ENCODE measurements around the gene VSIR. TPM values are rescaled to one million over a fixed set of nuclear protein-coding genes. Genes with fewer than 3 reads are reported as not detected.
A peak's percentile ranks its signal among the peaks of the same experiment; 100 is the strongest.

VSIR gene
- total RNA-seq, 1 donor from 2014 or later: 63.0 TPM

DNA sequence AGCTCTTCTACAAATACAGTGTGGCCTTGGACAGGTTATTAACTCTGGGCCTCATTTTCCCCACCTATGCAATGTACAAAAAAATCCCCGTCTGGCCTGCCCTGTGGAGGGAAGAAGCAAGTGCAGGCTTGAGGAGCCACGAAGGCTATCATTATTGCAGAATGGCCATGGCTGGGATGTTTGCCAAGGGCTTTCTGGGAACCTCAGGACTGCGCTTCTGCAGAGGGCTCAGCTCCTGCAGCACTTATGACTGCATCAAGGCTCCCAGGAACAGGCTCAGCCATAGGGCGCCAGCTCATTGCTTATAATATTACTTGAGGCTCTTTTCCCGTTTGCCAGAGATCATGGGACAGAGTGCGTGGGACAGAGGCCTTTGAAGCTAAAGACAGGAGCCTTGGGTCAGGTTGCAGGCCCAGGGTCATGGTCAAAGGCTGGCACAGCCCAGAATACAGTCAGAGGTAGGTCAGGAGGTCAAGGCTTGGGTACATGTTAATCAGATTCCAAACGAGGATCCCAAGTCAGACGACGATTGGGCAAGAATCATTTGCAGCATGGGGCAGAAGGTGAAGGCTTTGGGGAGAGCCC lies 33.2 kb downstream of the VSIR start:
- intact Hi-C loops (cut with DNase I): no loop called here
- no peak for DNase-seq (ENCODE audit: low spot score)

DNA sequence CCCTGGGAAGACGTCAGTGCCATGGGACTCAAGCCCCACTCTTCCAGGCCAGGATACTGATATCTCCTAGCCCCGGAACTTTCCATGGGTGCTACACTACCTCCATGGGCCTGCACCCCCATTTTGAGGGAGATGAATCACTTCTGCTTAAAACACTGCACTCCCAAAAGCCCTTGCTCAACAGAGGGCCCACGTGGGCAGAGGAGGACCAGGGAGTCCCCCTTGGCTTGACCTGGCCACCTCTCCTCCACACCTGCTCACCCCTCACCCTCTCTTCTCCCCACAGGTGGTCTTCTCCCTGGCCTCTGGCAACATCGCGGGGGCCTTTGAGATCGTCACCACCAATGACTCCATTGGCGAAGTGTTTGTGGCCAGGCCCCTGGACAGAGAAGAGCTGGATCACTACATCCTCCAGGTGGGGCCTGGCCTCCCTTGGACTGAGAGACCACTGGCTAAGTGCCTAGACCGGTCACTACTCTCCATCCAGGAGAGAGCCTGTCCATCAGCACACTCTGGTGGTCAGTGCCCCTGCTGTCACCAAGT lies 33.9 kb downstream of the VSIR start:
- DNase-seq (ENCODE audit: low spot score): no peak
- intact Hi-C loops (cut with DNase I): no loop called here

DNA sequence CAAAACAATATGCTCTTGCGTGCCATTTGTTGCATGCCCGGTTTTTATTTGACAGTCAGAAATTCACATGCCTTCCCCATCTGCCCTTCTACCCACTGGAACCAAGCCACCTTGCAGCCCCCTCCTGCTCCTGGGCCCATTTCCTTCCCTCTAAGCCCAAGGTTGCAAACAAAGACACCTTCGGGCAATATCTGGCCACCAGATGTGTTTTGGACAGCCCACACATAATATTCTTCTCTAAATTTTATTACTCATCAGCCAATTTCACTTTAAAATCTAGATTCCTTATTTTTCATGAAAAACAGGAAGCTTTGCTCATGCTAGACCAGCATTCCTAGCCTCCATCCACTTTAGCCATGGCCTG lies 35.5 kb downstream of the VSIR start:
- intact Hi-C loops (cut with DNase I): no loop called here
- DNase-seq (ENCODE audit: low spot score): no peak

DNA sequence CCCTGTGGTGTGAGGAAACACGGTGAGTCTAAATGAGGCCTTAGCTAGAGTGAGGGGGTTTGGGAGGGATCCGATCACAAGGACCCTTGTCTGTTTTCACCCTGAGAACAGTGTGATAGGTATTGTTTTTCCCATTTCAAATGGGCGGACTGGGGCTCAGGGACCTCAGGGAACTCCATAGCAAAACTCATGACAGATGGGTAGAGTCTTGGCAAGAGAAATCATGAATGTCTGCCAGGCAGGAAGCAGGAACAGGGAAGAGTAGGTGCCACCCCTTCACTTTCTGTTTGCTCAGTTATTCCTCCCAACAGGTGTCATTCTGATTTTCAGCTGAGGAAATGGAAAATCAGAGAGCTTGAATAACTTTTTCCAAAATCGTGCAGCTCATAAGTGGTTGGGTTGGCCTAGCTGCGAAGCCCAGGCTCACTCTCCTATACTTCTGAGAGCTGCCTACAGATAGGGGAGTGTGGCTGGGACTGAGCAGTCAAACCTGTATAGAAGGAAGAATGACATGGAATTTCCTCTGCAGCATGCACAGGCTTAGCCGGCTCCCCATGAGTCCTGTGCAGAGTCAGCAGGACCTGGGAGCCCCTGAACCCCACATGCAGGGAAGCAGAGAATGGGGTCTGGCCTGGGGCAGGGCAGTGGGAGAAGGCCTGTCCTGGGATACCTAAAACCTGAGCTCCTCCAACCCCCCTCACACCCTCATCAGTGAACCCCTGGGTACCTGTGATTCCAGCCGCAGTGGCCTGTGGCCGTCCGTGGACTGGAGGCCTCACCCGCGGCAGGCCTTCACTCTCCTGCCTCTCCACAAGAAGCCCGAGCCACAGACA lies 36.1 kb downstream of the VSIR start:
- no peak for DNase-seq (ENCODE audit: low spot score)

DNA sequence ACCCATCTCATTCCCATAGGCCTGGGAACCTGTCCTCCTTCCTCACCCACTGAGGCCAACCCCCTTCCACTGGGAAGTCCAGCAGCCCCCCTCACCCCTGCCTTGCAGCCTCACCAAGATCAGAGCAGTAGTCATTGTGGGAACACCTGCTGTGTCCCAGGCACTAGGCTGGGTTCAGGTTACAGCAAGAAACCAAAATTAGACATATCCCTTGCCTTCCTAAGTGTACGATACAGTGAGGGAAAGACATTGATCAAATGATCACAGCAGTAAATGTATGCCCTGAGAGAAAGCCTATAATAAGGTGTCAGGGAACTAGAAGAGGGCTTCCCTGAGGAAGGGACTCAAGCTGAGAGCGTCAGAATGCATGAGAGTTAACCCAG lies 36.8 kb downstream of the VSIR start:
- intact Hi-C loops (cut with DNase I): no loop called here

More for the DNA sequence above, 36.1 kb downstream of the VSIR start:
- intact Hi-C loops (cut with DNase I): no loop called here

DNA sequence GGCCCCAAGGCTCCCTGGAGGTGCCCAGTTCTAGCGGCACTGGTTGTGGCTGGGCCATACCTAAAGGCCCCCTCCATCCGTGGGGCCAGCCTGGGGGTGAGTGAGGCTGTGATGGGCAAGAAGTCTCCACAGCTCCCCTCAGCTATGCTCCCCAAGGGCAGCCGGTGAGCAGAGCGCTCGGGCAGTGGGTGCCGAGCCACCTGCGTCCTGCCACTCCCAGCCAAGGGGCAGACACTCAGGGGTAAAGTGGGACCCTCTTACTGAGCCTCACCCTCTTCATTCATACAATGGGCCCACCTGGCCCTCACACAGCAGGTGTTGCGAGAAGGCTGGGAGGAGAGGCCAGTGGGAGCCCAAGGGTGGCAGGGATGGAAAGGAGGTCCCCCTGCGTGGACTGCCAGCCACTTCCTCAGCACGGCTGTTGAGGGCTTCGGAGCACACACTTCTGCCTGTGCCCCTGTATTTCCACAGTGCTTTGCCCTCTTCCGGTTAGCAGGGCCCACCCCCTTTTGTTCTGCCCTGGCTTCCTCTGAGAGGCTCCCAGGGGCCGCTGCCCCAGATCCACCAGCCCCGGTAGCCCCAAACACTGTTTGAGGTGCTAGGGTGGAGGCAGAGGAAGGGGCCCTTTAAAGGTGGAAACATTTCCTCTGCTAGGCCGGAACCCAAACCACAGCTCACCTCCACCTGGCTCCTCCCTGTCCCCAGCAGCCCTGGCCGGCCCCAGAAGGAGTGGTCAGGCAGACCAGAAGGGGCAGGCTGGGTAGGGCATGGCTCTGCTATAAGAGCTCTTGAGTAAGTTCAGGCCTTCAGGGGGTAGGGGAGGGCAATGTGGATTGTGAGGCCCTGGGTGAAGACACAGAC lies 37.4 kb downstream of the VSIR start:
- DNase-seq (ENCODE audit: low spot score): no peak
- intact Hi-C loops (cut with DNase I): no loop called here

More for the DNA sequence above, 36.8 kb downstream of the VSIR start:
- no peak for DNase-seq (ENCODE audit: low spot score)

DNA sequence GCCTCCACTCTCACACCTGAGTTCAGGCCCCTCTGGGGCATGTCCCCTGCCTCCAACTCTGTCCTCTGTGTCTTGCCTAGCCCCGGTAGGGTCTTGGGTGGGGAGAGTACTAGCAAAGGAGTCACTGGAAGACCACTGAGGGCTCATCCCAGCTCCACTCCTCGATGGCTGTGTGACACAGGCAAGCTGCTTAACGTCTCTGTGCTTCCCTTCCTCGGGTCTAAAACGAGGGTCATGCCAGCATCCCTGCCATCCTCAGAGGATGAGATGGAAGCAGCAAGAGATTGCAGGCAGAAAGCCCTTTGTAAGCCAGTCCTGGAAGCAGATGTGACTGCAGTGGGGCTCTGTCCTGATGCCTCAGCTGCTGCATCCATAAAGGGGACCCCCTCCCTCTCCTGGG lies 38.5 kb downstream of the VSIR start:
- no peak for DNase-seq (ENCODE audit: low spot score)
- intact Hi-C loops (cut with DNase I): no loop called here

DNA sequence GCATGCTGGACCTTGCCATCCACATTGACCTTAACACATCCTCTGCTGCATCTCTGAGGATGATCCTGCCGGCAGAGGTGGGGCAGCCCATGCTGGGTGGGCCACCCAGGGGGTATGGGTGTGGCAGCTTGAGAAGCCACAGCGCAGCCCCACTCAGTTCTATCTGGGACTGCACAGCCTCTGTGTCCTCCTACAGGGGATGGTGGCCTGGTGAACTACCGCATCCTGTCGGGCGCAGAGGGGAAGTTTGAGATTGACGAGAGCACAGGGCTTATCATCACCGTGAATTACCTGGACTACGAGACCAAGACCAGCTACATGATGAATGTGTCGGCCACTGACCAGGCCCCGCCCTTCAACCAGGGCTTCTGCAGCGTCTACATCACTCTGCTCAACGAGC lies 41.5 kb downstream of the VSIR start:
- no peak for DNase-seq (ENCODE audit: low spot score)
- intact Hi-C loops (cut with DNase I): no loop called here

DNA sequence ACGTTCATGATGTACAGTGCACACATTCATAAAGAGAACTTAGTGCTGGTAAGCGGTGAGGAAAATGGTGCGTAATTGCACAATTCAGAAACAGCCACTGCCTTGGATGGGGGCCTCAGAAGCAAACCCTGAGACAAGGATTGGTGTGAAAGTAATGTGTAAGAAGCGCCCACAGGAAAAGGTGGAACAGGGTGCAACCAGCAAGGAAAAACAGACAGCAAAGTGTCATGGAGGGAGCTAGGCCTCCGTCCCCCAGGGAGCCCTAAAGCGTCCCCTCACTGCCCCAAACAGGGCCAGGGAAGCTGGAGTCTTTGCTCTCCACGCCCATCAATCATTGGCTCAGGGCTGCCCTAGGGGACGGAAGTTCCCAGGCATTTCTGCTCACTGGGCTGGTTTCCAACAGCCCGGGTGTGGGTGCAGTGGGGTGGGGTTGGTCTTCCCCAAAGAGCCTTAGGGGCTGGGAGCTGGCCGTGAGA lies 44.1 kb downstream of the VSIR start:
- DNase-seq (ENCODE audit: low spot score): peak; percentile 89
- intact Hi-C loops (cut with DNase I): loop anchor here (5.0 kb wide), 1 partner anchor 43 kb away; the partner anchor contains the start of gene VSIR

DNA sequence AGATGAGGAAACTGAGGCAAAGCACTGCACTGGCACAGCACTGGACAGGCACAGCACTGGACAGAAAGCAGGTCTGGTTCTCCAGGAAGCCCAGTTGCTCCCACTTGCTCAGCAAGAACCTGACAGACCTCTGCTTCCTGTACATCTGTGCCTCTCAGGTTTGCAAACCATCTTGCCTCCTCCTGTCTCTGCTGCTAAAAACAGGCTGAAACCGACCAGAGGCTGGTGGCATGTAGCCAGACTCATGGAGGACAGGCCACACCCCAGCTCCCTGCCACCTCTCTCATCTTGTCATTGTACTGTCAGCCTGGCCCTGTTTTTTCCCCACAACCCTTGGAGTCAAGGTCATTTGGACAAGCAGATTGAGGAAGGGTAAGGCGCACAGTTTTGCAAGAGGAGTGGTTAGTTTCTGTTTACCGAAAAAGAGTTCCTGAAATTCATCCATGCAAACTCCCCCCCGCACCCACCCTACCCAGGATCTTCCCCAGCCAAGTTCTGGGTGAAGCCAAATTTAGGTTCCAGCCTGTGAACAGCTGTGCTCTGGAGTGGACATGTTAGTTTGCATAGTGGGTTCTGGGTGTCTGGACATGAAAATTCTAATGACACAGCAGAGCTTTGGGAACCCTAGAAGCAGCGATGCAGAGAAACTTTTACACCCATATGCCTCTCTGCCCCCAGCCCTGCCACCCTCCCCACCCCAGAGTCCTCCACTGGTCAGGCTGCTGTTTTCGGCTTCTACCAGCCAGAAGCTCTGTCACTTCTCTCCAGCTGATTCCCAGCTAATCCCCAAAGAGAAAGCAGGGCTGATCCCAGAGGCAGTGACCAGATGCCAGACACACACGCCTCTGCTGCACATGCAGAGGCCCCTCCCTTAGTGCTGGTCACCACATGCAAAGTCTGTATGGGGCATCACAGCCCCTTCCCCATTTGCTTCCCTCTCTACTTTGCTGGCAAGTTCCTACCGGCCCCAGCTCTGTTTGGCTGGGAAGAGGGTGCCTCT lies 45.3 kb downstream of the VSIR start:
- intact Hi-C loops (cut with DNase I): loop anchor here (1.0 to 5.0 kb wide), 2 partner anchors 18 to 44 kb away; partner anchors contain the start of gene VSIR
- DNase-seq (ENCODE audit: low spot score): peak; percentile 91

DNA sequence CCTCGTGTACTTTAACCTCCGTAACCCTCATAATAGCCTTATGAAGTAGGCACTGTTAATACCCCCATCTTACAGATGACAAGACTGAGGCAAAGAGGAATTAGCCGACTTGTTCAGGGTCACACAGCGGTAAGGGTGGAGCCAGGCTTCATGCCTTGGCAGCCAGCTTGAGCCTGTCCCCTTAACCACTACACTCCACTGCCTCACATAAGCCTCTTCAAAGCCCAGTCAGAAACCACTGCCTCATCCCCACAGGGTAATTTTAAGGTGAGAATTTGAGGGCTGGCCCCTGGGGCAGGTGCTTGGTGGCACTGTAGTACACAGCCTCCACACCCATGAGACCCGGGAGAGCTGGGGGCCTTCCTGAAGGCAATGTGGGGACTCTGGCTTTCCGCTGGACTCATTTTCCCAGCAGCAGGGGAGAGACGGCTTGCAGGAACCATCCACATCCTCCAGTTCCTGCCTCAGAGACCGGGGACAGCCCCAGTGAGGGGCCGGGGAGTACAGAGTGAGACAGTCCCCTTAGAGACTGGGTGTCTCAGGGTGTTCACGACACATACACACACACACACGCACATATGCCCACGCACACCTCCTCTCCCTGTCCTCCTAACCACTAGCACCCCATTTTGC lies 46.1 kb downstream of the VSIR start:
- intact Hi-C loops (cut with DNase I): loop anchor here (5.0 kb wide), 1 partner anchor 45 kb away; the partner anchor contains the start of gene VSIR
- no peak for DNase-seq (ENCODE audit: low spot score)

DNA sequence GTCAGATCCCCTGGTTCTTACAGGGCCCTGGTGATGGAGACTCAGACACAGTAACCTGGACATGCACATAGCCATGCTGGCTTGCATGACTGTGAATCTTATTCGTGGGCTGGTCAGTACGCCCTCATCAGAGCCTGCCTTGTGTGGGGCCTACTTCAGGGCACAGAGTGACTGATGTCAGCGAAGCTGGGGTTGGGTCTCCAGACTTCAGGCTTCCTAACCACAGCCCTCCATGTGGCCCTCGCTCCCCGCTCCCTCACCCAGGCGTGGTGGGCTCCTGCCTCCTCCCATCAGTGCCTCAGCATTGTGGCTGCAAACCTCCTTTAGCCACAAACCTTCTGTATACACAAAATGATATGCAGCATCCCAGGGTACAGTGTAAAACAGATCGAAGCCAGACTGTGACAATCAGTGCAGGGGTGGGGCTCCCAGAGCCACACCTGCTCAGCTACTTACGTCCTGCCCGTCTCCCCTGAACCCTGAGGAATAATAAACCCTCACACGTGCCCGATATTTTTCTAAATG lies 46.7 kb downstream of the VSIR start:
- intact Hi-C loops (cut with DNase I): loop anchor here (5.0 kb wide), 1 partner anchor 46 kb away; the partner anchor contains the start of gene VSIR
- no peak for DNase-seq (ENCODE audit: low spot score)

DNA sequence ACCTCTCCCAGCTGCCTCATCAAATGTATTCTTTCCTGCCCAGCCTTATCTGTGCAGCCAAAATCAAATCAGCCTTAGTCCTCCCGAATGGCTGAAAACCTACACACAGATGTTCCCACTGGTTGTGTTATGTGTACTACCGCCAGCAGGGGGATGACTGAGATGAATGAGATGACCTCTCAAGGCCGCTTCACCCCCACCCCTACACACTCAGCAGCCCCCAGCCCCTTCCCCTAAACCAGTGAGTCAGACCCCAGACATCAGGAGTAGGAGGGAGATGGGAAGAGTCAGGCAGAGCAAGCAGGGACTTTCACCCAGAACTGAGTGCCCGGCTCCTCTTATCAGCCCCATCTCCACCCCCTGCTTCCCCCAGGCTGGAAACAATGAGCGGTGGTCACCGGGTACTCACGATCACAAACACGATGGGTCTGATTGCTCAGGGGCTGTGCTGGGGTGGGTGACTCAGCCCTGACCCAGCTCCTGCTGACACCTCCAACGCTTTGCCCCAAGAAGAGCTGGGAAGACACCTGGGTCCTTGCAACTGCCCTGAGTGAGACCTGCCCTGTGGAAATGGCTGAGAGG lies 47.2 kb downstream of the VSIR start:
- intact Hi-C loops (cut with DNase I): loop anchor here (5.0 kb wide), 1 partner anchor 46 kb away; the partner anchor contains the start of gene VSIR
- no peak for DNase-seq (ENCODE audit: low spot score)

DNA sequence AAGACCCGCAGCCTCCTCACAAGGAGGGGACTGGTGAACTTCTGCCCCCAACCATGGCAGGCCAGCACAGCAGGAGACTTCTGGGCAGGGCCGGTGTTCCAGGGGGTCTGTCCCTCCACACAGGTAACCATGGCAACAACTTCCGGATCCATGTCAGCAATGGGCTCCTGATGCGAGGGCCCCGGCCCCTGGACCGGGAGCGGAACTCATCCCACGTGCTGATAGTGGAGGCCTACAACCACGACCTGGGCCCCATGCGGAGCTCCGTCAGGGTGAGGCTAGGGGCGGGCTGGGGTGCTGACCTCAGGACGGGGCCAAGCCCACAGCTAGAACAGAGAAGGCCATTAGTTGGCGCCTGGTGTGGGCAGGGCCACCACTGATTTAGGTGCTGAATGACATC lies 48.1 kb downstream of the VSIR start:
- no peak for DNase-seq (ENCODE audit: low spot score)
- intact Hi-C loops (cut with DNase I): loop anchor here (5.0 kb wide), 1 partner anchor 47 kb away; the partner anchor contains the start of gene VSIR

DNA sequence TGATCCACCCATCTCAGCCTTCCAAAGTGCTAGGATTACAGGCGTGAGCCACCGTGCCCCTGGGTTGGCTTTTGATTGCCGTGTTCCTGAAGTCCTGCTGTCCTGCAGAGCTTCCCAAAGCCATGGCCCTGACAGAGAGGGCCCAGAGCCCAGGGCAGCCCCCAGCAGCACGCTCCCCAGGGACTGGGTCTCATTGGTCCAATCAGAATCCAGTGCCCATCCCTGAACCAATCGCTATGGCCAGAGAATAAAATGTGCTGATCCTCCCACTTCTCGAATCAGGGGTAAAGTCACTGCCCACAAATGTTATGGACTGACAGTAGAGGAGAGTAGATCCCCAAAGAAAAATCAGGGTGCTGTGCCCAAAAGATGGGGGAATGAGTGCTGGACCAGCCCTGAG lies 48.8 kb downstream of the VSIR start:
- DNase-seq (ENCODE audit: low spot score): no peak
- intact Hi-C loops (cut with DNase I): no loop called here

DNA sequence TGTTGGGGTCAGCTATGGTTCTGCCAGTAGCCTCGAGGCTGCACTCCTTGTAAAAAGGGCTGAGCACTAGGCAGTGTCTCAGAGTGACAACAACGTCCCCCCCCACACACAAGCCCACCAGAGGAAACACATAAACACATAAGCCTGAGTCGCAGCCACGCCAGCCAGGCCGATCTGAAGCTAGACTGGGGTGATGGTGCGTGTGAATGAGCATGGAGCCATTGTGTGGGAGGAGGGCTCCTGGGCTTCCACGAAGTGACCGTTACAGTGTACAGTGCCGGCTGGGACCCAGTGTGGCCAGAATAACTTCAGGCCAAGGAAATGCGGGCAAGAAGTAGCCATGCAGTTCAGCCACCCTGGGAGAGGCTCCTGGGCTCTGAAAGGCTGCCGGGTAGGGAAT lies 50.0 kb downstream of the VSIR start:
- intact Hi-C loops (cut with DNase I): no loop called here
- no peak for DNase-seq (ENCODE audit: low spot score)

DNA sequence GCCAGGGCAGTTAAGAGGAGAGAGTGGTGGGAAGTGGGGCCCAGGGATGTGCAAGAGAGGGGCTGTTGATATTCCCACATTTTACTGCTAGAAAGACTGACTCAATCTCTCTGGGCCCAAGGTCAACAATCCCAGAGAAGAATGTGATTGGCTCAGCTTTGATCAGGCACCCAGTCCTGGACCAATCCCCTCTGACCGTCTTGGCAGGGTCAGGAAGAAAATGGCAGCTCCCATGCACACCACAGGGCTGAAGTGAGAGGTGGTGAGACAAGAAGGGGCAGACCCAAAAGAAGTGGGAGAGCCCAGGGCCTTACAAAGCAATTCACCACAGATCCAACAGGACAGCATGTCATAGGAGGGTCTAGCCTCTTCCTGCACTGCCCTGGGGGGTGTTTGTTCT lies 50.5 kb downstream of the VSIR start:
- intact Hi-C loops (cut with DNase I): no loop called here
- no peak for DNase-seq (ENCODE audit: low spot score)
